Esophagus mucosa (tissue), 1 donor: ENCODE results near the gene CFAP54. TPM values are rescaled to one million over a fixed set of nuclear protein-coding genes. Genes with fewer than 3 reads are reported as not detected.
"Not testable (repeated sequence)": the region's sequence is repeated elsewhere in the genome, so short reads cannot be mapped to it uniquely, and the experiment has no call there.

ENCODE experiments used
- ATAC-seq: fragments of 200-7000 bp; cut with Tn5 transposase; one replicate; pipeline ENCODE4 v1.9.1; 2020
- total RNA-seq: library from RNA; stranded (reverse); gene quantifications from one replicate; pipeline ENCODE4 v1.2.4, GENCODE V29; 2023
- donor health status: DM: yes; HTN: yes; CAD: no.

Gene CFAP54
- total RNA-seq, 1 donor from 2014 or later: 0.28 TPM

- peak; percentile 28 for ATAC-seq
These were observed 25.0 kb downstream of the CFAP54 start for GRCh38 chr12:96514328-96514727.

- peak; percentile 85 for ATAC-seq
These were observed 27.4 kb downstream of the CFAP54 start for GRCh38 chr12:96516472-96517430.

- ATAC-seq: no peak
These were observed 31.4 kb downstream of the CFAP54 start for GRCh38 chr12:96520767-96521166.

- ATAC-seq: no peak
These were observed 32.7 kb downstream of the CFAP54 start for GRCh38 chr12:96521895-96522682.

- no peak for ATAC-seq
These were observed 33.3 kb downstream of the CFAP54 start for GRCh38 chr12:96522690-96523089.

GRCh38 chr12:96526110-96526509 lies 36.7 kb downstream of the CFAP54 start:
- no peak for ATAC-seq

- ATAC-seq: no peak
These were observed 40.5 kb downstream of the CFAP54 start for GRCh38 chr12:96529912-96530311.

- ATAC-seq: no peak
These were observed 45.0 kb downstream of the CFAP54 start for GRCh38 chr12:96534339-96534738.

- no peak for ATAC-seq
These were observed 59.0 kb downstream of the CFAP54 start for GRCh38 chr12:96548384-96548783.

GRCh38 chr12:96549341-96549740 lies 60.0 kb downstream of the CFAP54 start:
- ATAC-seq: no peak

GRCh38 chr12:96570579-96570978 lies 81.2 kb downstream of the CFAP54 start:
- no peak for ATAC-seq

GRCh38 chr12:96571101-96571862 lies 81.9 kb downstream of the CFAP54 start:
- no peak for ATAC-seq

GRCh38 chr12:96578526-96579125 lies 89.2 kb downstream of the CFAP54 start:
- no peak for ATAC-seq

GRCh38 chr12:96585977-96586376 lies 96.6 kb downstream of the CFAP54 start:
- ATAC-seq: no peak

- ATAC-seq: no peak
These were observed 98.3 kb downstream of the CFAP54 start for GRCh38 chr12:96587691-96588090.

GRCh38 chr12:96590970-96591369 lies 101.6 kb downstream of the CFAP54 start:
- no peak for ATAC-seq

GRCh38 chr12:96604374-96604773 lies 115.0 kb downstream of the CFAP54 start:
- ATAC-seq: not testable (repeated sequence)

- ATAC-seq: no peak
These were observed 116.3 kb downstream of the CFAP54 start for GRCh38 chr12:96605684-96606083.

GRCh38 chr12:96606134-96606533 lies 116.8 kb downstream of the CFAP54 start:
- no peak for ATAC-seq

- ATAC-seq: no peak
These were observed 117.3 kb downstream of the CFAP54 start for GRCh38 chr12:96606644-96607043.

- no peak for ATAC-seq
These were observed 127.8 kb downstream of the CFAP54 start for GRCh38 chr12:96617178-96617577.

GRCh38 chr12:96623155-96623554 lies 133.8 kb downstream of the CFAP54 start:
- no peak for ATAC-seq
